ENCODE measurements around the gene NUMBL. TPM values are rescaled to one million over a fixed set of nuclear protein-coding genes. Genes with fewer than 3 reads are reported as not detected.

Gene NUMBL
- total and polyA plus RNA-seq, 2 of the 8 experiments (the other 6 are each of a cell fraction or from before 2014, with no cell fraction given) = 13.5 to 24.8 TPM

DNA sequence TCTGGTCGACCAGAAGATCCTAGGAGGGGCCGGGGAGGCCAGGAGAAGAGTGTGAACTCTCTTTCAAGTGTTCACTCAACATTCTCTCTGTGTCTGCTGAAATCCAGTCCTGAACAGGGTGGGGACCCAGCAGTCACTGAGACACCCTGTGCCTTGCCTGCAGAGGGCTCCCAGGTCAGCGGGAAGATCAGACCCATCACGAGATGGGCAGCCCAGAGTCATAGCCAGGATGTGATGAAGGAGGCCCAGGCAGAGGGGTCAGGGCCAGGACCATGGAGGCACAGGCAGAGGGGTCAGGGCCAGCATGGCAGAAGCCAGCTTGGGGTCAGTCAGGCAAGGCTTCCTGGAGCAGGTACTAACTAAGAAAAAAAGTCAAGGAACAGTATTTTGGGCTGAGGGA lies 9.4 kb downstream of the NUMBL start:
- no peak overlapping the region for H4K8ac ChIP-seq (ENCODE audit: extremely low read depth, insufficient read depth, low read length)
- no peak for FAIRE-seq
- no peak overlapping the region for H2AK5ac ChIP-seq (ENCODE audit: low read depth, low read length)
- H2BK5ac ChIP-seq (ENCODE audit: low read depth, low read length) = no peak overlapping the region
- H4K20me1 ChIP-seq (replicated peaks in 1 of 2; ENCODE audit: control insufficient read depth in 1 of 2, insufficient read depth in 2 of 2, low read length in 2 of 2) = peaks cover 0 to 10% of the 10 kb centered on the region in 2 experiments
- H3K14ac ChIP-seq (ENCODE audit: insufficient read length) = no peak overlapping the region
- WGBS, 2 experiments (ENCODE audit: extremely low coverage in 1 of 2, insufficient coverage in 1 of 2, insufficient read length in 1 of 2, insufficient replicate concordance in 2 of 2, low coverage in 1 of 2, low lambda C conversion rate in 2 of 2, missing lambda C conversion rate in 1 of 2) = 94% methylated on average over 4 of the region's 4 CpGs; no CpG with 5 or more reads in 1 of the 2 experiments
- no peak overlapping the region for H3K4ac ChIP-seq (replicated peaks; ENCODE audit: insufficient read length, low read depth, low read length)
- no peak overlapping the region for H3K56ac ChIP-seq (replicated peaks; ENCODE audit: insufficient read length, low read depth, low read length)
- H3K9ac ChIP-seq (replicated peaks in 1 of 4; ENCODE audit: extremely low read depth in 1 of 4, low read depth in 3 of 4, low read length in 3 of 4) = no peak overlapping the region
- no peaks in the 10 kb centered on the region for H3K27me3 ChIP-seq (replicated peaks in 1 of 4; ENCODE audit: control insufficient read depth in 3 of 4, extremely low read depth in 1 of 4, insufficient read depth in 3 of 4, low read length in 3 of 4)
- ChIA-PET POLR2A (ENCODE audit: partially characterized antibody) (interaction anchor here (0.6 to 1.2 kb wide), 2 partner anchors 8 to 35 kb away, joined by 3 to 4 read pairs; partner anchors contain the start of genes COQ8B and ITPKC), CTCF (ENCODE audit: partially characterized antibody) (no interaction called here)
- no peaks in the 10 kb centered on the region for H3K23me2 ChIP-seq (ENCODE audit: low read depth, low read length)
- H4K5ac ChIP-seq (ENCODE audit: insufficient read length, low read depth, low read length) = no peak overlapping the region
- no peak overlapping the region for H3K18ac ChIP-seq (ENCODE audit: extremely low read depth, low read length)
- no peak overlapping the region for H2BK120ac ChIP-seq (replicated peaks; ENCODE audit: low read depth, low read length)
- no peak overlapping the region for H2BK20ac ChIP-seq (ENCODE audit: low read length)
- H2BK15ac ChIP-seq (ENCODE audit: low read length) = no peak overlapping the region
- DNase-seq (ENCODE audit: low read depth in 1 of 2, low spot score in 2 of 2) = no peak
- no peaks in the 10 kb centered on the region; the same call in 1 of the 2 replicates for H3K79me1 ChIP-seq (ENCODE audit: low read depth, low read length)
- no peak overlapping the region for H3K4me2 ChIP-seq (ENCODE audit: insufficient read depth in 1 of 2, low read depth in 2 of 2, low read length in 2 of 2)
- H3K4me3 ChIP-seq (ENCODE audit: extremely low read depth in 1 of 4, insufficient read depth in 2 of 4, low read depth in 3 of 4, low read length in 4 of 4) = no peak overlapping the region
- H3K9me3 ChIP-seq (ENCODE audit: insufficient read depth in 2 of 2, low read depth in 1 of 2, low read length in 1 of 2) = no peaks in the 10 kb centered on the region
- H3K23ac ChIP-seq (ENCODE audit: insufficient read length) = no peak overlapping the region
- H2AFZ ChIP-seq (ENCODE audit: low read length) = no peak overlapping the region
- H3K27ac ChIP-seq (ENCODE audit: low read depth, low read length) = no peak overlapping the region
- H3K4me1 ChIP-seq (replicated peaks in 1 of 4; ENCODE audit: control insufficient read depth in 3 of 4, insufficient read depth in 4 of 4, low read length in 3 of 4) = no peaks in the 10 kb centered on the region
- no peak overlapping the region for H4K91ac ChIP-seq (replicated peaks; ENCODE audit: insufficient read length, low read length)
- H2BK12ac ChIP-seq (ENCODE audit: low read depth, low read length) = no peak overlapping the region
- no peaks in the 10 kb centered on the region for H3K79me2 ChIP-seq (ENCODE audit: control insufficient read depth in 1 of 2, insufficient read depth in 2 of 2, low read length in 2 of 2)
- H3K36me3 ChIP-seq (ENCODE audit: control insufficient read depth in 2 of 4, insufficient read depth in 4 of 4, low read length in 3 of 4) = peaks cover 6 to 43% (median 21%) of the 10 kb centered on the region in 4 experiments
